CD4-positive, alpha-beta T cell treated with Interleukin-15 for 1 hour (primary cell): Measurements from ENCODE around the gene UTRN.

Source experiments
- DNase-seq: peaks from one replicate; pipeline ENCODE4 v3.0.0-alpha.2; 2020

Gene UTRN

GRCh38 chr6:144283646-144284477 lies 1.3 kb upstream of the UTRN start:
- no peak for DNase-seq

- DNase-seq: no peak
These were observed 705 bp upstream of the UTRN start for GRCh38 chr6:144284478-144284782.

GRCh38 chr6:144285548-144285797 lies 338 bp downstream of the UTRN start:
- DNase-seq: no peak

GRCh38 chr6:144285798-144286502 lies 815 bp downstream of the UTRN start:
- peak; percentile 26 for DNase-seq

- no peak for DNase-seq
These were observed 1.6 kb downstream of the UTRN start for GRCh38 chr6:144286503-144287393.

- DNase-seq: no peak
These were observed 3.9 kb downstream of the UTRN start for GRCh38 chr6:144289006-144289405.

- no peak for DNase-seq
These were observed 7.2 kb downstream of the UTRN start for GRCh38 chr6:144292372-144292771.

GRCh38 chr6:144294016-144294415 lies 8.9 kb downstream of the UTRN start:
- no peak for DNase-seq

- DNase-seq: no peak
These were observed 10.1 kb downstream of the UTRN start for GRCh38 chr6:144295211-144295610.

GRCh38 chr6:144295981-144296767 lies 11.0 kb downstream of the UTRN start:
- no peak for DNase-seq

GRCh38 chr6:144296973-144297372 lies 11.8 kb downstream of the UTRN start:
- no peak for DNase-seq

- DNase-seq: no peak
These were observed 12.5 kb downstream of the UTRN start for GRCh38 chr6:144297511-144298100.

- DNase-seq: no peak
These were observed 13.1 kb downstream of the UTRN start for GRCh38 chr6:144298194-144298593.

- DNase-seq: no peak
These were observed 13.8 kb downstream of the UTRN start for GRCh38 chr6:144298916-144299315.

- DNase-seq: no peak
These were observed 17.7 kb downstream of the UTRN start for GRCh38 chr6:144302701-144303372.

- DNase-seq: no peak
These were observed 19.2 kb downstream of the UTRN start for GRCh38 chr6:144304223-144304848.

GRCh38 chr6:144305567-144305966 lies 20.4 kb downstream of the UTRN start:
- DNase-seq: no peak

- DNase-seq: no peak
These were observed 20.9 kb downstream of the UTRN start for GRCh38 chr6:144305985-144306384.

- DNase-seq: no peak
These were observed 22.7 kb downstream of the UTRN start for GRCh38 chr6:144307880-144308279.

- no peak for DNase-seq
These were observed 25.6 kb downstream of the UTRN start for GRCh38 chr6:144310765-144311164.

GRCh38 chr6:144311361-144311760 lies 26.2 kb downstream of the UTRN start:
- DNase-seq: no peak
